ENCODE data around the gene DSN1. TPM values are rescaled to one million over a fixed set of nuclear protein-coding genes. Genes with fewer than 3 reads are reported as not detected.

DSN1 gene, protein sequence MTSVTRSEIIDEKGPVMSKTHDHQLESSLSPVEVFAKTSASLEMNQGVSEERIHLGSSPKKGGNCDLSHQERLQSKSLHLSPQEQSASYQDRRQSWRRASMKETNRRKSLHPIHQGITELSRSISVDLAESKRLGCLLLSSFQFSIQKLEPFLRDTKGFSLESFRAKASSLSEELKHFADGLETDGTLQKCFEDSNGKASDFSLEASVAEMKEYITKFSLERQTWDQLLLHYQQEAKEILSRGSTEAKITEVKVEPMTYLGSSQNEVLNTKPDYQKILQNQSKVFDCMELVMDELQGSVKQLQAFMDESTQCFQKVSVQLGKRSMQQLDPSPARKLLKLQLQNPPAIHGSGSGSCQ
- 3.5 TPM for total RNA-seq
- long read RNA-seq, transcript DSN1-207 (10 exons, 2,129 nt): minor isoform, 7 of 23 reads
- long read RNA-seq, transcript DSN1-203 (11 exons, 2,233 nt): major isoform, 8 of 23 reads
- long read RNA-seq, partial matches to known transcripts: 0 of 23 reads
- long read RNA-seq, other reads (novel, unspliced or antisense): 7 of 23 reads

DNA sequence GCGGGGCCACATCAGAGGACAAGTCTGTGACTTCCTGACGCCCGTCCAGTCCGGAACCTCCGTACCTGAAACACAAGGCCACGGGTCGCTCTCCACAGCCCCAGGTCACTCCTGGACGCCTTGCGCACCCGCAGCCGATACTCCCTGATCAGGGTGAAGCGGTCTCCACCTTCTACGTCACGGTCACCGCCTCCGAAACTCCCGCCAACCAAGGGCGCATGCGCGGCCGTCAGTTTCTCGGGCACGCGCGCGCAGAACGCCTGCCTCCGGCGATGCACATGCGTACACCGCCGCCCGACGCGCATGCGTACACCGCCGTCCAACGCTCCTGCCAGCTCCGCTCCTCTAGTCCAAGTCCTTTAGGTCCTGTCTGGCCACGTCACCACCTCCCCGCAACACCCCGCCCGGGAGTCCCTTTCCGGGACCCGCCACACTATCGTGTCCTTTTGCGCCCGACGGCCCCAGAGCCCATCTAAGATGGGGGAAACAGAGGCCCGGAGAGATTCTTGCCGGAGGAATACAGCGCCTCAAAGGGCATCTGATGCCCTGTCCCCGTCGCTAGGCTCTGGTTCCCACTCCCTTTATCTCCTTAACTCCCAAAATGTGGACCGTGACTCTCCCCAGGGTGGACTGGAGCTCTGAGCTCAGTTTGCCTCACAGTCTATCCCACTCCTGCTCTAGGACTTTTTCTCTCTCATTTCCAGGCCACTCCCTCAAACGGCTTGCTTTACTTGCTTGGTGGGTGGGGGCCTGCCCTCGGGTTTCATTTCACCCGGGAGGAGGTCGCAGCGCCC, at the start of gene DSN1:
TSS of gene DSN1 (minus strand) at position 167 of the 794 bp plus-strand sequence. CDS start 2,305 bp downstream, outside the sequence.
- DNase-seq (peak; percentile 100), ATAC-seq (ENCODE audit: poor library complexity) (peak; percentile 98)
- intact Hi-C loops (cut with DNase I): loop anchor here (5.0 kb wide), 1 partner anchor 89 kb away; a partner anchor contains a TSS

DNA sequence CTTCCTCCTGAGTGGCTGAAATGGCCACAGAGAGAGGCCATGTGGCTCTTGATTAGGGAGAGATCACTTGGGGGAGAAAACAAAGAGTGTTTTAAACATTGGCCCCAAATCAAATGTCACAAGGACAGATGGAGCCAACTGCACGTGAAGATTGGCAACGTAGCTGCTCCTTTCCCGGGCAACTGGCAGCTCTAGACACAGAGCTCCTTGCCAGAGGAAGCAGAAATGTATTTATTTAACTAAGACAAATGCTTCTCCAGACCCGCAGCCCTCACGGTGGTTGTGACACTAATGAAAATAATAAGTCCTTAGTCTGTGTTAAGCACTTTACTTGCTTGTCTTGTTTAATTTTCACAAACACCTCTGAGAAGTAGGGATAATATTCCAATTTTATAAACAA, 49.6 kb upstream of the DSN1 start:
- ATAC-seq (ENCODE audit: poor library complexity): peak; percentile 18
- intact Hi-C loops (cut with DNase I): no loop called here
- no peak for DNase-seq

DNA sequence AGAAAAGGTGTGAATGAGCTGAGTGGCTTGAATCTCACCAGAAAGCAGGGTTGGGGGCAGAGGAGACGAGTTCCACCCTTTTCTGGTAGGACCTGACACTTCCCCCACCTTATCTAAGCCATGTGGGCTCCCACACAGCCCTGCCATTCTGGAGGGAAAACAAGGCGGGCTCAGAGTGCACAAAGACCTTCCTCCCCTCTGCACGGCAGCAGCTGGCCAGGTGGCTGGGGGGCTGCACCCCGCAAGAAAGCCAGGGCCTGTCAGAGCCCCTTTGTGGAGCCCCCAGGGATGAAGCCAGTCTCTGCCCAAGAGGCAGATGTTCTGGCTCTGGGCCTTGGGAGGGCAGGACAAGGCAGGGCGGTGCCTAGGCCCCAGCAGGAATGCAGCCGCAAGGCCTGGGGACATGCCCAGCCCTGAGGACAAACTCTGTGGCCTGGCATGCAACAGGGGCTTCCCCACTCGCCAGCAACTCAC, 48.4 kb upstream of the DSN1 start:
- ATAC-seq (ENCODE audit: poor library complexity): peak; percentile 68
- DNase-seq: no peak
- intact Hi-C loops (cut with DNase I): no loop called here

DNA sequence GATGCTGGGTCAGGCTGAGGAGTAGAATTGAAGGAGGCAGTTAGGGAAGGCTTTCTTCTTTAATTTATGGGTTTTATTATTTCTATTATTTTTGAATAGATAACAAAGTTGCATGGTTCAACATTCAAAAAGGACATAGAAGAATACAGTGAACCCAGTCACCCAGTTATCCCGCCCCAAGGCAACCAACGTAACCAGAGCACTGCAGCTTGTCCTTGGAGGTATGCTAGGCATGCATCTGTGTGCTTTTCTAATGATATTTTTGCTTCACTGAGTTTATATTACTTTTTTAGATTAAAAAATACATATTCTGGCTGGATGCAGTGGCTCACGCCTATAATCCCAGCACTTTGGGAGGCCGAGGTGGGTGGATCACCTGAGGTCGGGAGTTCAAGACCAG, 47.4 kb upstream of the DSN1 start:
- ATAC-seq (ENCODE audit: poor library complexity): no peak
- intact Hi-C loops (cut with DNase I): no loop called here
- DNase-seq: no peak

DNA sequence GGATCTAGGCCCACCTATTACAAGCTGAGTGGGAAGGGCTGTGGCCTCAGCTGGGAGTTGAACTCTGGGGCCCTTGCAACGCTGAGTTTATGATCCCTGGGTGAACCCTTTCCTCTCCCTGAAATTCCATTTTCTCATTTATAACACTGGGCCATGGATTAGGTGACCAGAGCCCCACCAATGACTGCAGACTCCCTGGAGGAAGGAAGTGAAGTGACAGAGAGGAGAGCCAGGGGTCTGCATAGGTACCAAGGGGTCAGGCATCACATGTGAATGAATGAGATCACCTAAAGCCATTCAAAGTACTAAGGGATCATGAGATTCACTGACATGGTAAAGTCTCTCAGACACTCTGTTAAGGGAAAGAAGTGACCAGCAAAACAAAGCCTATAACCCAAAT, 46.5 kb upstream of the DSN1 start:
- no peak for DNase-seq
- no peak for ATAC-seq (ENCODE audit: poor library complexity)
- intact Hi-C loops (cut with DNase I): no loop called here

DNA sequence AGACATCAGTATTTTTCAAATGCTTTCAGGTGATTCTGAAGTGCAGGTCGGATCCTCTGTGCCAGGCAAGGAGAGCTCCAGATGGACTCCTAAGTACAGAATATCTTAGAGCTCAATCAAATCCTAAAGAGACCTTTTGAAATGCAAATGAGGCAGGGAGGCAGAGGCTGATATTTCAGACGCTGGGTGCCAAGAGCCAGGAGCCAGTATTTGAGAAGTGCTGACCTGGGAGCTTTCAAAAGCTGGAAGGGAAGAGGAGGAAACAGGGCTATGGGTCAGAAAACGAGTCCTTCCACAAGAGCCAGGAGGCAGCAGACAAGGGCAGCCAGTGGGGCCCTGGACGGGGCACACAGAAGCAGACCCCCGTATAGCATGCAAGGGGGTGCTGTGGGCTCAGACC, 46.1 kb upstream of the DSN1 start:
- intact Hi-C loops (cut with DNase I): no loop called here
- peak; percentile 54 for ATAC-seq (ENCODE audit: poor library complexity)
- DNase-seq: no peak

DNA sequence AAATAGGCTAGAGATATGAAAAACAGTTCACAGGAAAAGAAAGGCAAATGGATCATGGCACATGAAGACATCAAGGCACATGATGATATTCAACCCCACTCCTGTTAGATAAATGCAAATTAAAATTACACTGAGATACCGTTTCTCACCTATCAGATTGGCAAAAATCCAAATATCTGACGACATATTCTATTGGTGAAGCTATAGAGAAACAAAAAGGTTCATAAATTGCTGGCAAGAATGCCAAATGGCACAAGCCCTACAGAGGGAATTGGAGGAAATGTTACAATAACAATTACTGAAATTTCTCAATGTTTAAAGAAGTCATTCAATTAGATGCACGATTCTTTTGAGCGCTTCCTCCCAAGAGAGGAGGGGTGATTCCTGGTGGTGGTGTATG, 45.3 kb upstream of the DSN1 start:
- intact Hi-C loops (cut with DNase I): no loop called here
- DNase-seq: no peak
- no peak for ATAC-seq (ENCODE audit: poor library complexity)

DNA sequence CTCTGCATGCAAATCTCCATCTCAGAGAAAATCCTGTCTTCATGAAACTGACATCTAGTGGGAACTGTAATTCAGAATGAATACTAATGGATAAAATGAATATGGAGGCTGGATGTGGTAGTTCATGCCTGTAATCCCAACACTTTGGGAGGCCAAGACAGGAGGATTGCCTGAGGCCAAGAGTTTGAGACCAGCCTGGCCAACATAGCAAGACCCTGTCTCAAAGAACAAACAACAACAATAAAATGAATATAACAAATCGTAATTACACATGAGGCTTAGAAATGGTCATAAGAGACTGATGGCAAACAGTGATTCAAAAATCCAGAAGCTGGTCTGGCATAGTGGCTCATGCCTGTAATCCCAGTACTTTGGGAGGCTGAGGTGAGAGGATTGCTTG, 44.6 kb upstream of the DSN1 start:
- intact Hi-C loops (cut with DNase I): no loop called here
- DNase-seq (no peak), ATAC-seq (ENCODE audit: poor library complexity) (no peak)

DNA sequence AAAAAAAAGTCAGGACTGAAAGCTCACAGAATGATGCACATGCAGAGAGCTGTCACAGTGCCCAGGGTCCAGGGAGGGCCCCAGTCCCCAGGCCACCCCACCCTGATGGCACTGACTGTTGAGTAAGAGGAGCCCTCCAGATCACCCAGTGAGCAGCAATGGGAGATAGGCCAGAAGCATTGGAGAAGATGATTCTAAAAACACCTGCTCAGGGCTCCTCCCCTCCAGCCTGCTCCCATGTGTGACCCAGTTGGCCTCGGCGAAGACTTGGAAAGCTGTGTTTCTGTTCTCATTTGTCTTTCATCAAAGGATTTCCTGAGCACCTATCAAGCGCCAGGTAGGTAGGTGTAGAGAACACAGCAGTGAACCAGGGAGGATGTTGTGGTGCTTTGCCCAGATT, 43.9 kb upstream of the DSN1 start:
- DNase-seq (no peak), ATAC-seq (ENCODE audit: poor library complexity) (no peak)
- intact Hi-C loops (cut with DNase I): no loop called here

DNA sequence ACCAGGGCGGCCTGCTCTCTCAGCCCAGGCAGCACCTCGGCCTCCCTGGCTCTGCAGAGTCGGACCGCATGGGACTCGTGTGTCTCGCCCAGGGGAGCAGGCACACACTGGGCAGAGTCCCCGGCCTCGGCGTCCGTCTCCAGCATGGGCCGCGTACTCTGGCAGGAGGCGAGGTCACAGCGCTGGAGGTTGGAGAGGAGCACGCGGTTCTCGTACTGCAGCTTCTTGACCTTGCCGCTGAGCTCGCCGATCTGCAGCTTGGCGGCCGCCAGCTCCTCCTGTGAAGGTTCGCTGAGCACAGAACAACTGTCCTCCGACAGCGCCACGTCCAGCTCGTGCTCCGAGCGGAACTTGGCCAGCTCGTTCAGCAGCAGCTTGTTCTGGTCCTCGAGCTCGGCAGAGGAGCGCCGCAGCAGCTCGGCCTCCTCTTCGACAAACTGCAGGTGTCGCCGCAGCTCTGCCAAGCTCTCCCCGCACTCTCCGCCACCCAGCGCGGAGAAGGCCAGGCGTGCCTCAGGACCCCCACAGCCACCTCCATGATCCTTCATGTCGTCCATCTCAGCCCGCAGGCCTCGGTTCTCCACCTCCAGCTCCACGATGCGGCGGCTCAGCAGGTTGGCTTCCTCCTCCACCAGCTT, 42.0 kb upstream of the DSN1 start:
- intact Hi-C loops (cut with DNase I): no loop called here
- ATAC-seq (ENCODE audit: poor library complexity) (no peak), DNase-seq (no peak)

DNA sequence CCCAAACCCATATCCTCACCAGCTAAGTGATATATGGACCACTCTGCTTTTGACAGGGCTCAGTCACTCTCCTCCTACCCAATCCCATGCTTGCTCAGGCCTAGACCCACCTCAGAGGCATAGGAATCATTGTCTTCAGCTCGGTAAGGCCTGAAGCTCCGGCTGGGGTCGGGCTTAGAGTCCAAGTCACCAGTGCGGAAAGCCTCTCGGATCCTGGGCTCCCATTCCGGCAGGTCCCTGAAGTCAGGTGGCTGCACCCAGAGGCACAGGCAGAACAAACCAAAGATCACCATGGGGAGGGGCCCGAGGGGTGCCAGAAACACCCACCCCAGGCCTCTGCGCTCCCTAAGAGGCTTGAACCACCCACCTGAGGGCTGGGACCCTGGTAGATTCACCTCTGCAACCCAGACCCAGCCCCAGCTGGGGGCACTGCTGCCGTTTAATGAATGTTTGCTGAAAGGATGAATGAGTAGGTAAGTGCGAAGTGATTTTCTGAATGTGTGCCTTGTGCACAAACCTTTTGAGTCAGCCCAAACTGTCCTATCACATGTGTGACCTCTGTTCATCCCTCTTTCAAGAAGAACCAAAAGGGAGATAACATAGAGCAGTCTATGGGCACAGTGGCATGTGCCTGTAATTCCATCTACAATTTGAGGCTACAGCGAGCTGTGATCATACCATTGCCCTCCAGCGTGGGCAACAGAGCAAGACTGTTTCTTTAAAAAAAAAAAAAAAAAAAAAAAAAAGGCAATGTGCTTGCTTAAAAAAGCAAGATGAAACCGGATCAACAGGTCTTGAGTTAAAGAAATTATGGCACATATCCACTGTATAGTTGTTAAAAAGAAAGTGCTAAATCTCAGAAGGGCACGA, 39.3 kb upstream of the DSN1 start:
- no peak for ATAC-seq (ENCODE audit: poor library complexity)
- DNase-seq: no peak
- intact Hi-C loops (cut with DNase I): no loop called here

DNA sequence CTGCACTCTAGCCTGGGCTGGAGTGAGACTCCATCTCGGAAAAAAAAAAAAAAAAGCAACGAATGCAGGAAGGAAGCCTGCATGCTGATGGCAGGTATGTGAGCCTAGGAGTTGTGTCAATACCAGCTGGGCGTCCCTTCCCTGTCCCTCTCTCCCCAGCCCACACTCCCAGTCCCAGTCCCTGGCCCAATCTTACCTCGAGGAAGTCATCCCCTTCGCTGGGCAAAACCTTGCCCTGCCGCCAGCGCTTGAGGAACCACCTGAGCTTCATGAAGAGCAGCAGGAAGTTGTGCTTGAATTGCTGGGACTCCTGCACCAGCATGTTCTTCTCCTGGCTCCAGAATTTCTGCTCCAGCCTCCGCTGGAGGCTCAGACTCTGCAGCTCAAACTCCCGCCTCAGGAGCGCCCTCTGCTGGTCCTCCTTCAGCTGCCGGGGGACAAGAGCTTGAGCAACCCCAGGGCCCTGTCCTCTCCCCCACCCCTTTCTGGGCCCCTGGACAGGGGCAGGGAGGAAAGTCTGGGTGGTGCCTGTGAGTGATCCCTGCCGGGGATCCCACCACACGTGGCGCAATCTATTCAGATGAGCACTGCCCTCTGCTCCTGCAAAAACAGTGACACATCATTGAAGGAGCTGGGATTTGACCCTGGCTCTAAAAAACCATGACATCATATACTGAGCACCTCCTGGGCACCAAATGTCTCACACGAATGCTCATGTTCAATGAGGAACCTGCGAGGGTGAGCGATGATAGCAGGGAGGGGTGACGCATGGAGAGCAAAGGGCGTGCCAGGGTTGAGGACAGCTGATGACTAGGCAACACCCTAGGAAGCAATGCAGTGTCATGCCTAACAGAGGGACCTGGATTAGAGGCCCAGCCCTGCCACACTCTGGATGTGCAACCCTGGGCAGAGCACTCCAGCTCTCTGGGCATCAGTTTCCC, 35.0 kb upstream of the DSN1 start:
- DNase-seq (peak; percentile 83), ATAC-seq (ENCODE audit: poor library complexity) (peak; percentile 33)
- intact Hi-C loops (cut with DNase I): no loop called here

DNA sequence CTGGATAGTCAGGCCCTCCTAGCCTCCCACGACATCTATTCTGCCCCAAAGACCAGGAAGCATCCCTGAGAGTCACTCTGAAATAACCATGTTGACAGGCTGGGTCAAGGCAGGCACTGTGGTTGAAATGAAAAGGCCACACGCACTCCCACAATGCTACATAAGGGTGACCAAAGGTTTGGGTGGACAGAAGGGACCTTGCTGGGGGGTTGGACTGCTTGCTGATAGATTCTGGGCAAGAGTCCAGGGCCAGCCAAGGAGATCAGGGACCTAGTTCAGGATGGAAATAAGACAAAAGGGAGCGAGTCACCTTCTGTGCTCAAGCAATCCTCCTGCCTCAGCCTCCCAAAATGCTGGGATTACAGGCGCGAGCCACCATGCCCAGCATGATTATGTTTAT, 32.5 kb upstream of the DSN1 start:
- DNase-seq (no peak), ATAC-seq (ENCODE audit: poor library complexity) (no peak)
- intact Hi-C loops (cut with DNase I): no loop called here

DNA sequence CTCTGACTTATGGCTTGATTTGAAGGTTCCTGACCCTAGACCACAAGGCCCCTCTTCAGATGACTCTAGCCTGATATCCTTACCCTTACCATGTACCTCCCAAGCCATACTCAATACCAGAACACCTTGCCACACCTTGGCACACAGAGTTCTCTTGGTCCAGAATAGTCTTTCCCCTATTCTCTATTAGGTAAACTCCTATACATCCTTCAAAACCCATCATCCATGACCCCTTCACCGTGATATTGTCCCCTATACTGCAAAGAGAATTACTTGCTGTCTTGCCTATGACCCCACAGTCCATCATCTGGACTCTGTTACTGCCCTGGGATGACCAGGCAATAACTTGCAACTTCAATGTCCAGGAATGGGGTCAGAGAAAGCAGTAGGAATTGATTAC, 31.8 kb upstream of the DSN1 start:
- no peak for DNase-seq
- ATAC-seq (ENCODE audit: poor library complexity): no peak
- intact Hi-C loops (cut with DNase I): no loop called here

DNA sequence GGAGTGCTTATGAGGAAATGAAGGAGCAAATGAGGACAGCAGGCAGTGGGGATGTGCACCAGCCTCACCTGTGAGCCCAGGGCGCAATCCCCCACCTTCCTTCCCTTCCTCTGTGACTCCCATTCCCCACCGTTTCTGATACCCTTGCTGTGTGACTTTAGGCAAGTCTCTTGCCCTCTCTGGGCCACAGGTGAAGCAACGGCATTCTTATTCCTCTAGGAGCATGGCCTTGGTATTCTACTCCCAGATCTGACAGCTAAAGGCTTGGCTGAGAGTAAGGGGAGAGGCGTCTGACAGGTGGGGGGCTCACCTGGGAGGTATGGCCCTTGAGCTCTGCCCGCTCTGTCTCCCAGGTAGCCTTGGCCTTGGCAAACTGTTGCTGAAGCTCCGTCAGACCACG, 30.9 kb upstream of the DSN1 start:
- intact Hi-C loops (cut with DNase I): no loop called here
- ATAC-seq (ENCODE audit: poor library complexity): no peak
- DNase-seq: no peak

DNA sequence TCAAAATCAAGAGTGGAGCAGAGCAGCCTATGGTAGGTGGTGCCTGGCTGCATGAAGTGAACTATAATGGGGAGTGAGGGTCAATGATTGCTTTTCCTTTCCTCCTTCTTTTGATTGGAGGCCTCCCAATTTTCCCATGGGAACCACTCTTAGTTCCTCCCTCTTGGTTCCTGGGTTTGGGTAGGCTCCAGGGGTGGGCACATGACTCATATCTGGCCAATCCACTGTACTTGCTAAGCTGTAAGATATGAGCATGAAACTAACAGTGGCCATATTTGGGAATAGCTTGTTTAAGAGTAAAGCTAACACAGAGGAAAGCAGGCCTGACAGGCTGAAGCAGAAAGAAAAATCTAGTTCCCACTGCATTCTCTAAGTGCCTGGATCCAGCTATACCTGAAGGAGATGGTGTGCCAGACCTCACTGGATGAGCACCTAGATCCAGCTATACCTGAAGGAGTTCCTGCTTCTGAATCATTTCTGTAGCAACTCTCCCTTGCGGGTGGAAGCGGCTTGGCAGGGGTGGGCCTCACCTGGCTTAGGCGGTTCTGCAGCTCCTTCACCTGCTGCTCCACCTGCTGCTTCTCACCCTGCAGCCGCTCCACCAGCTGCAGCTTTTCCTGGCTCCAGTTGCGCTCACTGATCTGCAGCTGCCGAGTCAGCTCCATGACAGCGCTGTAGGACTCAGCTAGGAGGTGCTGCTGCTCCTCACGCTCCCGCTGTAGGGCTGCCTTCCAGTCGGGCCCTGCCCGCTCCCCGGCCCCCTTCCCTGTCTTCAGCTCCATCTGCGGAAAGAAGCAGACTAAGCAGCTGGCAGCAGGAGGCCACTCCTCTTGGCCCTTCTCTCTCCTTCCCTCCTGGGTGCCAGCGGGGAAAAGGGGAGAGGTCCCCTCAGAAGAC, 29.0 kb upstream of the DSN1 start:
- intact Hi-C loops (cut with DNase I): no loop called here
- DNase-seq (no peak), ATAC-seq (ENCODE audit: poor library complexity) (no peak)
